HFFc6 (cell line): ENCODE results near the gene SLC25A13. TPM values are rescaled to one million over a fixed set of nuclear protein-coding genes. Genes with fewer than 3 reads are reported as not detected.

Experiments used
- DNase-seq: peaks from one replicate; pipeline ENCODE4 v3.0.0-alpha.2; 2018
- H3K27ac Mint-ChIP-seq: 2 replicates; pipeline ENCODE4 v1.8.0; 2020; ENCODE audit warnings: mild to moderate bottlenecking, mixed read lengths
- H3K27me3 Mint-ChIP-seq: 2 replicates; pipeline ENCODE4 v1.8.0; 2021; ENCODE audit warnings: mild to moderate bottlenecking, moderate library complexity, mixed read lengths; ENCODE audit not compliant: insufficient read depth
- H3K36me3 Mint-ChIP-seq: 2 replicates; pipeline ENCODE4 v1.8.0; 2021; ENCODE audit warnings: low read depth, mixed read lengths
- H3K4me1 Mint-ChIP-seq: 2 replicates; pipeline ENCODE4 v1.8.0; 2020; ENCODE audit warnings: low read depth, mixed read lengths
- H3K4me3 Mint-ChIP-seq: 2 replicates; pipeline ENCODE4 v1.8.0; 2020; ENCODE audit warnings: mild to moderate bottlenecking, moderate library complexity, mixed read lengths
- H3K9me3 Mint-ChIP-seq: 2 replicates; pipeline ENCODE4 v1.8.0; 2020; ENCODE audit warnings: mild to moderate bottlenecking, mixed read lengths
- total RNA-seq, 6 experiments: library from RNA; stranded (reverse); fragmentation: NEBNext Ultra II Directional; extraction: Animal tissue kit (Norgen Biotek cat#: 25700); gene quantifications; 2 replicates in 1 of 6; 3 replicates in 5 of 6; pipeline ENCODE4 v1.2.3, GENCODE V29; 2021
- TF ChIP-seq, protein P1 (sequence below): fragments of 200-600 bp; sonication (generic); IDR thresholded peaks from 2 replicates; pipeline ENCODE4 v1.5.0; 2021; ENCODE audit warnings: antibody characterized with exemption, mild to moderate bottlenecking

SLC25A13 gene
- total RNA-seq, 6 experiments from 2014 or later, result 7.4 to 15.4 (median 12.9) TPM

DNA sequence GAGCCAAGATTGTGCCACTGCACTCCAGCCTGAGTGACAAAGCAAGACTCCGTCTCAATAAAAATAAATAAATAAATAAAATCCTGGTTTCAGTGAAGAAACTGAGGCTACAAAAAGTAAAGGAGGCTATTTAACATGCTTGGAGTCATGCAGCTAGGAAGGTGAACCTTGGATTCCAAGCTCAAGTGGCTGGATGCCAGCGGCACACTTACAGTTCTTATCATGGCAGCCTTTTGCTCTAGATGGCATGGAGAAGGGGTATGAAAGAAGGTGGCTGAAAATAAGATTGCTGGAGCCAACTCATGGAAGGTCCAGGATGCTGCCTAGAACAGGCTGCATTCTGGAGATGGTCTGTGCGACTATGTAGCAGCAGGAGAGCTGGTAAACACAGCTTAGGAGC is 170.0 kb downstream of the SLC25A13 start:
- no peaks in the 10 kb centered on the region for H3K36me3 Mint-ChIP-seq
- H3K4me1 Mint-ChIP-seq, result peaks cover 11% of the 10 kb centered on the region; the same call in 1 of the 2 replicates
- TF ChIP-seq, protein P1, sequence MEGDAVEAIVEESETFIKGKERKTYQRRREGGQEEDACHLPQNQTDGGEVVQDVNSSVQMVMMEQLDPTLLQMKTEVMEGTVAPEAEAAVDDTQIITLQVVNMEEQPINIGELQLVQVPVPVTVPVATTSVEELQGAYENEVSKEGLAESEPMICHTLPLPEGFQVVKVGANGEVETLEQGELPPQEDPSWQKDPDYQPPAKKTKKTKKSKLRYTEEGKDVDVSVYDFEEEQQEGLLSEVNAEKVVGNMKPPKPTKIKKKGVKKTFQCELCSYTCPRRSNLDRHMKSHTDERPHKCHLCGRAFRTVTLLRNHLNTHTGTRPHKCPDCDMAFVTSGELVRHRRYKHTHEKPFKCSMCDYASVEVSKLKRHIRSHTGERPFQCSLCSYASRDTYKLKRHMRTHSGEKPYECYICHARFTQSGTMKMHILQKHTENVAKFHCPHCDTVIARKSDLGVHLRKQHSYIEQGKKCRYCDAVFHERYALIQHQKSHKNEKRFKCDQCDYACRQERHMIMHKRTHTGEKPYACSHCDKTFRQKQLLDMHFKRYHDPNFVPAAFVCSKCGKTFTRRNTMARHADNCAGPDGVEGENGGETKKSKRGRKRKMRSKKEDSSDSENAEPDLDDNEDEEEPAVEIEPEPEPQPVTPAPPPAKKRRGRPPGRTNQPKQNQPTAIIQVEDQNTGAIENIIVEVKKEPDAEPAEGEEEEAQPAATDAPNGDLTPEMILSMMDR, result no peak
- H3K27ac Mint-ChIP-seq, result no peak overlapping the region
- H3K4me3 Mint-ChIP-seq, result no peak overlapping the region
- H3K27me3 Mint-ChIP-seq, result no peaks in the 10 kb centered on the region; the same call in 1 of the 2 replicates
- no peaks in the 10 kb centered on the region for H3K9me3 Mint-ChIP-seq
- no peak for DNase-seq

GRCh38 chr7:96144260-96144526 is 177.7 kb downstream of the SLC25A13 start:
- Mint-ChIP-seq H3K36me3 (peaks cover 5% of the 10 kb centered on the region), H3K4me1 (no peaks in the 10 kb centered on the region), H3K9me3 (no peaks in the 10 kb centered on the region), H3K27ac (no peak overlapping the region), H3K27me3 (no peaks in the 10 kb centered on the region), H3K4me3 (no peak overlapping the region)
- DNase-seq, result no peak
- TF ChIP-seq, protein P1, result no peak

DNA sequence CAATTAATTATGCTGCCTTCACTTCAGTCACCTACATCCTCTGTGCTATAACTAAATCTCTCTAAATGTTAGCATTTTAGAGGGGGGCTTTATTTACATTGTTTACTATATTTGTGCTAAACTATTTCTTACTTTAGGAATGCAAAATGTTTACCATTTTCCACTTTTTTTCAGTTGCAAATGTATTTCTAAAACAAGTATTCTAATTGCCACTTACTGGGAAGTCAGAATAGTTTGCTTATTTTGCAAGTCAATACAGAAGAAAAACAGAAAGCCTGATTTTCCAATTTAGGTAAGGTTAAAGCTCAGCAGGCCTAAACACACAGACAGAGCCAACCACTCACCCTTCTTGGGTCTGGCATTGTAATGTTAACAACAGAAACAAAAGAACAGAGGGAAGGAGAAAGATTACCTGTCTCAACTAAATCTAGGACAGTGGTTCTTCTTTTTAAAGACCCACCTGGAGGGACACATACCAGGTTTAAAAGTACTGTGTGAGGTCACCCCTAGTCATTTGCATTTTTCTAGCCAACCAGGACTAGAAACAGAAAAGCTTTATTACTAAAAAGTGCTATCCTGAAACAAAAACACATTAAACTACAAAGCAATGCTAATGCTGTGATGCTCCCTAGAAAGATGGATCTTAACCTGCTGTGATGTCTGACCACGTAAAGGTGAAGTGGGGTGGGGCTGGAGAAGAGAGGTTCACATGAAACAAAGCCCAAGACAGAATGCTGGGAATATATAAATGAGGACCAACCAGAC is 178.2 kb downstream of the SLC25A13 start:
- no peak for DNase-seq
- Mint-ChIP-seq H3K36me3 (peaks cover 5% of the 10 kb centered on the region), H3K9me3 (no peaks in the 10 kb centered on the region), H3K27ac (no peak overlapping the region), H3K4me3 (no peak overlapping the region), H3K27me3 (no peaks in the 10 kb centered on the region), H3K4me1 (no peaks in the 10 kb centered on the region)
- TF ChIP-seq, protein P1, result no peak

- H3K36me3 Mint-ChIP-seq, result peaks cover 5% of the 10 kb centered on the region
These were observed 185.2 kb downstream of the SLC25A13 start for GRCh38 chr7:96136600-96137239.

GRCh38 chr7:96135241-96135640 is 186.7 kb downstream of the SLC25A13 start:
- Mint-ChIP-seq H3K27ac (no peak overlapping the region), H3K27me3 (no peaks in the 10 kb centered on the region), H3K36me3 (no peaks in the 10 kb centered on the region), H3K4me1 (no peaks in the 10 kb centered on the region), H3K9me3 (no peaks in the 10 kb centered on the region), H3K4me3 (no peak overlapping the region)
- TF ChIP-seq, protein P1, result no peak
- DNase-seq, result no peak

More at GRCh38 chr7:96136600-96137239, 185.2 kb downstream of the SLC25A13 start:
- Mint-ChIP-seq H3K27me3 (no peaks in the 10 kb centered on the region), H3K9me3 (no peaks in the 10 kb centered on the region), H3K4me1 (no peaks in the 10 kb centered on the region), H3K27ac (no peak overlapping the region), H3K4me3 (no peak overlapping the region)
- TF ChIP-seq, protein P1, result no peak
- DNase-seq, result no peak
